GM15510 (cell line): ENCODE results near the gene CD200R1L.

Experiments used
- POLR2A ChIP-seq: IDR thresholded peaks from 3 replicates; pipeline ENCODE4 v1.6.1; 2011; ENCODE audit warnings: borderline replicate concordance; ENCODE audit not compliant: insufficient read length; ENCODE audit errors: extremely low read depth

The CD200R1L gene

GRCh38 chr3:112846764-112847163, at the start of gene CD200R1L:
TSS of gene CD200R1L (minus strand) at chr3:112846864. CDS start at chr3:112829367, 17,497 bp downstream.
- no peak for TF ChIP-seq POLR2A

- TF ChIP-seq POLR2A: no peak
These were observed 47.6 kb upstream of the CD200R1L start for GRCh38 chr3:112894258-112894657.

GRCh38 chr3:112889357-112889756, 42.7 kb upstream of the CD200R1L start:
- no peak for TF ChIP-seq POLR2A

- TF ChIP-seq POLR2A: no peak
These were observed 41.9 kb upstream of the CD200R1L start for GRCh38 chr3:112888381-112889085.

GRCh38 chr3:112884678-112885290, 38.1 kb upstream of the CD200R1L start:
- no peak for TF ChIP-seq POLR2A

DNA sequence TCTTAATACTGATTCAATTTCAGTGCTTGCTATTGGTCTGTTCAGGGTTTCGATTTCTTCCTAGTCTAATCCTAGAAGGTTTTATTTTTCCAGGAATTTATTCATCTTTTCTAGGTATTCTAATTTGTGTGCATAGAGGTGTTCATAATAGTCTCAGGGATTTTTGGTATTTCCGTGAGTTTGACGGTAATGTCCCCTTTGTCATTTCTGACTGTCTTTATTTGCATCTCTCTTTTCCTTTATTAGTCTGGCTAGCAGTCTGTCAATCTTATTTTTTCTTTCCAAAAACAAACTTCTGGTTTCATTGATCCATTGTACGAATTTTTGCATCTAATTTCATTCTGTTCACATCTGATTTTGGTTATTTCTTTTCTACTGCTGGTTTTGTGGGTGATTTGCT, 35.2 kb upstream of the CD200R1L start:
- no peak for TF ChIP-seq POLR2A

DNA sequence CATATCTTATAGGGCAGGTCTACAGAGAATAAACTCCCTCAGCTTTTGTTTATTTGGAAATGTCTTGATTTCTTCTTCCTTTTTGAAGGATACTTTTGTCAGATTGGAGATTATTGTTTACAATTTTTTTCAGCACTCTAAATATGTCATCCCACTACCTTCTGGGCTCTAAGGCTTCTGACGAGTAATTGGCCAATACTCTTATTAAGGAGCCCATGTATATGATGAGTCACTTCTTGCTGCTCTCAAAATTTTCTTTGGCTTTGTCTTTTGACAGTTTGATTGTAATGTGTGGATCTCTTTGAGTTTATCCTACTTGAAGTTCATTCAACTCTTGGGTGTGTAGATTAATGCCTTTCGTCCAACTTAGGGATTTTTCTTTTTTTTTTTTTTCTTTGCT, 28.9 kb upstream of the CD200R1L start:
- no peak for TF ChIP-seq POLR2A

DNA sequence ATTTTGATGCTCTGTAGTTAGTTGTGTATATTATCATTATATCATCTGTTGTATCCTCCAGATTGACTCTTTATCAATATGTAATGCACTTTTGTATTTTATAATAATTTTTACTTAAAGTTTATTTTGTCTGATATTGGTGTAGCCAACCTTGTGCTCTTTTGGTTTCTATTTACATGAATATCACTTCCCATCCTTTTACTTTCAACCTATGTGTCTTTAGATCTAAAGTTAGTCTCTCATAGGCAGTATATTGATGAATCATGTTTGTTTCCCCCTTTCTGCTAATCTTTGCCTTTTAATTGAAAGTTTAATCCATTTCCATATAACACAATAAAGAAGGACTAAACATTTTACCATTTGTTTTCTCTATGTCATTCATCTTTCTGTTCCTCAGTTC, 28.1 kb upstream of the CD200R1L start:
- no peak for TF ChIP-seq POLR2A

- no peak for TF ChIP-seq POLR2A
These were observed 27.0 kb upstream of the CD200R1L start for GRCh38 chr3:112873632-112874031.

- TF ChIP-seq POLR2A: no peak
These were observed 25.1 kb upstream of the CD200R1L start for GRCh38 chr3:112871735-112872134.

DNA sequence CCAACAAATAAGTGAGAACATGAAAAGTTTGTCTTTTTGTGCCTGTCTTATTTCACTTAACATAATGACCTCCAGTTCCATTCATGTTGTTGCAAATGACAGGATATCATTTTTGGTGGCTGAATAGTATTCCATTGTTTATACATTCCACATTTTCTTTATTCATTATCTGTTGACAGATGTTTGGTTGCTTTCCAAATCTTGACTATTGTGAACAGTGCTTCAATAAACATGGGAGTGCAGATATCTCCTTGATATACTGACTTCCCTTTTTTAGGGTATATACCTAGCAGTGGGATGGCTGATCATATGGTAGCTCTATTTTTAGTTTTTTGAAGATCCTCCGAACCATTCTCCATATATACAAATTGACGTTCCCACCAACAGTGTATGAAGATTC, 19.1 kb upstream of the CD200R1L start:
- no peak for TF ChIP-seq POLR2A

GRCh38 chr3:112860898-112861297, 14.2 kb upstream of the CD200R1L start:
- no peak for TF ChIP-seq POLR2A

GRCh38 chr3:112858410-112859069, 11.9 kb upstream of the CD200R1L start:
- no peak for TF ChIP-seq POLR2A

- no peak for TF ChIP-seq POLR2A
These were observed 10.9 kb upstream of the CD200R1L start for GRCh38 chr3:112857526-112857925.

GRCh38 chr3:112856537-112856936, 9.9 kb upstream of the CD200R1L start:
- no peak for TF ChIP-seq POLR2A

- no peak for TF ChIP-seq POLR2A
These were observed 9.2 kb upstream of the CD200R1L start for GRCh38 chr3:112855883-112856282.
